Stimulated activated CD4-positive, alpha-beta T cell treated with anti-CD3 and anti-CD28 coated beads, Interleukin-2, amount 100 ng/mL, for 24 hours (primary cell): ENCODE results near the gene F2R.
"Not testable (repeated sequence)": the region's sequence is repeated elsewhere in the genome, so short reads cannot be mapped to it uniquely, and the experiment has no call there.

Experiments used
- DNase-seq, 2 donors: peaks; one replicate each; pipeline ENCODE4 v3.0.0-alpha.2; 2020

Gene F2R

DNA sequence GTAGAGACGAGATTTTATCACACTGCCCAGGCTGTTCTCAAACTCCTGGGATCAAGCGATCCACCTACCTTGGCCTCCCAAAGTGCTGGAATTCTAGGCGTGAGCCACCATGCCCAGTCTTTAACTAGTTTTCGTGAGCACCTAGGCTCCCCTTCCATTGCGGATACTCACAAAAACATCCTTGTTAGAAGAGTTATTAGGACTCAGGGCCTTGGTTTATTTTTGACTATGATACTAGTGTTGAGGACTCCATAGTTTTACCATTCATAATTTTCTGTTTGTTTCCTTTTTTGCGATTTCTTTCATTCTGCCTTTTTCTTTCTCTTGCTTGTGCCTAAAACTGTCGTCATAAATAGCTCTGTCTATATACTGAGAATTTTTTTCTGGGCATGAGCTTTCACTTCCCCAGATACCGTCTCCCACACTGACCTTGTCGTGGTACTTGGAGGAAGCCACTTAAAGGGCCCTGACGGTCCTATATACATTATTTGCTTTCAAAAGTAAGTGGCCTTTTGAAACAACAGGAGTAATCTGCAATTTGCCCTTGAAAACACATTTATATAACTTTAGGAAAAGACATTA, 5.2 kb downstream of the F2R start:
- no peak for DNase-seq

DNA sequence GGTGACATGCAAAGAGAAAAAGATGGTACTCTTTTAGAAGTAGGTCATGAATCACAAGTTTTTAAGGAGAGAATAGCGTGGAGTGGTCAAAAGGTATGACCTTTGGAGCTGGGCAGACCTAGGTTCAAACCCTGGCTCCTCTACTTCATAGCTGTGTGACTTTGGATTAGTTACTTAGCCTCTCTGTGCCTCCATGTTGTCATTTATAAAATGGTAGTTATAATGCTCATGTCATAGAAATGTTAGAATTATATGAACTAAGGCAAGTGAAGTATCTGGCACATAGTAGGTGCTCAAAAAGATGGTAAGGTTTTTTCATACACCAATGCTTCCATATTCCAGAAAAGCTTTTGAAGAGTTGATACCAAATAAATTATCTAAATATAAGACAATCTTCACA, 7.3 kb downstream of the F2R start:
- DNase-seq: no peak

DNA sequence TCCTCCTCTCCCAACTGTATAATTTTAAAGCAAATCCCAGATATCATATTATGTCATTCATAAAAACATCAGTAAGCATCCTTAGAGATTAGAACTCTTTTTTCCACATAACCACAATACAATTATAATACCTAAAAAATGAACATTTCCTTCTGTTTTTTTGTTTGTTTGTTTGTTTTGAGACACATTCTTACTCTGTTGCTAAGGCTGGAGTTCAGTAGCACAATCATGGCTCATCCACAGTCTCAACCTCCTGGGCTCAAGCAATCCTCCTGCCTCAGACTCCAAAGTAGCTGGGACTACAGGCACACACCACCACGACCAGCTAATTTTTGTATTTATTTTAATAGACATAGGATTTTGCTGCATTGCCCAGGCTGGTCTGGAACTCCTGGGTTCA, 8.0 kb downstream of the F2R start:
- DNase-seq: no peak

DNA sequence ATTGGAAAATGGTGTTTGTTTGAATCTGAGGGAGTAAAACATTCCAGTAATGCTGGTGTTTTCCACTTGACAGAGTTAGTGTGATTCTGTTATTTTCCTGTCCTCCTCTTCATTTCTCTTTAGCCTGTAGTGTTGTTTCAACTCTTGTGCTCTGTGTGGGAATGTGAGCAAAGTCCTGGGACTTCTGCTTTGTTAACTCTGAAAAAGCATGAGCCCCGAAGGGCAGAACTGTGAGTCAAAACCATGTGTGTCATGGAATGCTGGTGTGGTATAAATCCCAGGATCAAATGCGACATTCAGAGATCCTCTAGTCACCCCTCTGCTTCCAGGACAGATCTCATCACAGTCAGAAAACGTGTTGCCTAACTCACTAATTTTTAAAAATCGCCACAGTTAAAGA, 8.9 kb downstream of the F2R start:
- DNase-seq: no peak

DNA sequence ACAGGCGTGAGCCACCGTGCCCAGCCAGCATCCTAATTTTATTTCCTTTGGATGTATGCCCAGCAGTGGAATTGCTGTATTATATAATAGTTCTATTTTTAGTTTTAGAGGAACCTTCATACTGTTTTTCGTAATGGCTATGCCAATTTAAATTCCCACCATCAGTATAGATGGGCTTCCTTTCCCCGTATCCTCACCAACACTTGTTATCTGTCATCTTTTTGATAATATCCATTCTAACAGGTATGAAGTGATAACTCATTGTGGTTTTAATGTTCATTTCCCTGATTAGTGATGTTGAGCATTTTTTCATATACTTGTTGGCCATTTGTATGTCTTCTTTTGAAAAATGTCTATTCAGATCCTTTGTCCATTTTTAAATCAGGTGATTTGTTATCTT, 13.0 kb downstream of the F2R start:
- no peak for DNase-seq

DNA sequence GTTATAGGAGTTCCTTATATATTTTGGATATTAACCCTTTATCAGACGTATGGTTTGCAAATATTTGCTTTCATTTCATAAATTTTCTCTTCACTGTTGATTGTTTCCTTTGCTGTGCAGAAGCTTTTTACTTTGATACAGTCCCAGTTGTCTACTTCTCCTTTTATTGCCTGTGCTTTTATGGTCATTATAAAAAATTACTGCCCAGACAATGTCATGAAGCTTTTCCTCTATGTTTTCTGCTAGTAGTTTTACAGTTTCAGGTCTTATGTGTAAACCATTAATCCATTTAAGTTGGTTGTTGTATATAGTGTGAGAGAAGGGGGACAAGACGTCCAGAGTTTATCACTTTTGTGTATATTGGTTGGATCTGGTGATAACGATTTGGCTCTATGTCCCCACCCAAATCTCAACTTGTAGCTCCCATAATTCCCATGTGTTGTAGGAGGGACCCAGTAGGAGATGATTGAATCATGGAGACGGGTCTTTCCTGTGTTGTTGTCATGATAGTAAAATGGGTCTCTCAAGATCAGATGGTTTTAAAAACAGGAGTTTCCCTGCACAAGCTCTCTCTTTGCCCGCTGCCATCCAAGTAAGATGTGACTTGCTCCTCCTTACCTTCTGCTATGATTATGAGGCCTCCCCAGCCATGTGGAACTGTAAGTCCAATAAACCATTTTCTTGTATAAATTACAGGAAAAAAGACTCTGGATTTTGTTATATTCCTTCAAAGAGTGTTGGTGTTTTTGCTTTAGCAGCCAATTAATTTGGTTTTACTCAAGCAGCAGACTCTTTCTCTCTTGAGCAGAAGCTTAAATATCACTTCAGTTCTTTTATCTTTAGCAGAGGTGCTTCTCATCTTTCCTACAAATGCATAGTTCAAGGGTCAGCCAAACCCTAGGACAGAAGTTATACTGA, 13.7 kb downstream of the F2R start:
- DNase-seq: no peak

DNA sequence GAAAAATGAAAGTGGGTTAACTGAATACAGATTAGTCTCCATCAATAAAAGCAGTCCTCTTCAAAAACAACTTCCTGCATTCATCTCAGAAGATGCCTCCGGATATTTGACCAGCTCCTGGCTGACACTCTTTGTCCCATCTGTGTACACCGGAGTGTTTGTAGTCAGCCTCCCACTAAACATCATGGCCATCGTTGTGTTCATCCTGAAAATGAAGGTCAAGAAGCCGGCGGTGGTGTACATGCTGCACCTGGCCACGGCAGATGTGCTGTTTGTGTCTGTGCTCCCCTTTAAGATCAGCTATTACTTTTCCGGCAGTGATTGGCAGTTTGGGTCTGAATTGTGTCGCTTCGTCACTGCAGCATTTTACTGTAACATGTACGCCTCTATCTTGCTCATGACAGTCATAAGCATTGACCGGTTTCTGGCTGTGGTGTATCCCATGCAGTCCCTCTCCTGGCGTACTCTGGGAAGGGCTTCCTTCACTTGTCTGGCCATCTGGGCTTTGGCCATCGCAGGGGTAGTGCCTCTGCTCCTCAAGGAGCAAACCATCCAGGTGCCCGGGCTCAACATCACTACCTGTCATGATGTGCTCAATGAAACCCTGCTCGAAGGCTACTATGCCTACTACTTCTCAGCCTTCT, 16.6 kb downstream of the F2R start:
- DNase-seq: no peak

DNA sequence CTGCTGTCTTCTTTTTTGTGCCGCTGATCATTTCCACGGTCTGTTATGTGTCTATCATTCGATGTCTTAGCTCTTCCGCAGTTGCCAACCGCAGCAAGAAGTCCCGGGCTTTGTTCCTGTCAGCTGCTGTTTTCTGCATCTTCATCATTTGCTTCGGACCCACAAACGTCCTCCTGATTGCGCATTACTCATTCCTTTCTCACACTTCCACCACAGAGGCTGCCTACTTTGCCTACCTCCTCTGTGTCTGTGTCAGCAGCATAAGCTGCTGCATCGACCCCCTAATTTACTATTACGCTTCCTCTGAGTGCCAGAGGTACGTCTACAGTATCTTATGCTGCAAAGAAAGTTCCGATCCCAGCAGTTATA, 17.1 kb downstream of the F2R start:
- peak; percentile 7 to 36 for DNase-seq

DNA sequence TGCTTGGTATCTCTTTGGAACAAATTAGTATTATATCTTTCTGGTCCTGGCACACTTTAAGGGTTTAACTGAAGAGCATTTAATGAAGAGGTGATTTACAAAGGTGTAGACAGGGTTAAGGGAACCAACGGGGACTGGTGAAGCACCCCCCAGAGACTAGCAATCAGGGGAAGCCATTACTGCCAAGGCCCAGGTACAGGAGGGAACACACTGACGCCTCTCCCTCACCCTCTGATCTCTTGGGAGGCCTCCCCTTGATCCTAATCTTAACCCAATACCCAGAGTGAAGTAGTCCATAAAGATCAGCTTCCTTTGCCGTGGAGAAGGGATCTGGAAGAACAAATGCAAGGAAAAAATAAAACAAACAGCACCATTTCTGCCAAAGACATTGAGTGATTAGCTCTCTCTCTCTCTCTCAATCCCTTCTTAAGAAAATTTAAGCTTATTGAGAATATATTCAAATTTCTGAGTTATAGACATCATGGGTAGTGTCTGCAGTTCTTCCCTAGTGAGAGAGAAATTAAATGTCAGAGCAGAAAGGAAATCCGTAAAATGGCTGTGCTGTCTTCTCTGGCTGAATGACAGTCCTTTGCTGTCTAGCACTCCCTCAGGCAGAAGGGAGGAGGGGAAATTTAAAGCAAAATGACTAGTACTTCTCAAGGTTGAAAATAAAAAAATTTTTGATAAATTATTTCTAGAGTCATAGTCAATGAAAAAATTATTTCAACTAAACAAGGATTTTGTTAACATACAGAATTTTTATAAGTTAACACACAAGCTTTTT, 20.0 kb downstream of the F2R start:
- DNase-seq: no peak

DNA sequence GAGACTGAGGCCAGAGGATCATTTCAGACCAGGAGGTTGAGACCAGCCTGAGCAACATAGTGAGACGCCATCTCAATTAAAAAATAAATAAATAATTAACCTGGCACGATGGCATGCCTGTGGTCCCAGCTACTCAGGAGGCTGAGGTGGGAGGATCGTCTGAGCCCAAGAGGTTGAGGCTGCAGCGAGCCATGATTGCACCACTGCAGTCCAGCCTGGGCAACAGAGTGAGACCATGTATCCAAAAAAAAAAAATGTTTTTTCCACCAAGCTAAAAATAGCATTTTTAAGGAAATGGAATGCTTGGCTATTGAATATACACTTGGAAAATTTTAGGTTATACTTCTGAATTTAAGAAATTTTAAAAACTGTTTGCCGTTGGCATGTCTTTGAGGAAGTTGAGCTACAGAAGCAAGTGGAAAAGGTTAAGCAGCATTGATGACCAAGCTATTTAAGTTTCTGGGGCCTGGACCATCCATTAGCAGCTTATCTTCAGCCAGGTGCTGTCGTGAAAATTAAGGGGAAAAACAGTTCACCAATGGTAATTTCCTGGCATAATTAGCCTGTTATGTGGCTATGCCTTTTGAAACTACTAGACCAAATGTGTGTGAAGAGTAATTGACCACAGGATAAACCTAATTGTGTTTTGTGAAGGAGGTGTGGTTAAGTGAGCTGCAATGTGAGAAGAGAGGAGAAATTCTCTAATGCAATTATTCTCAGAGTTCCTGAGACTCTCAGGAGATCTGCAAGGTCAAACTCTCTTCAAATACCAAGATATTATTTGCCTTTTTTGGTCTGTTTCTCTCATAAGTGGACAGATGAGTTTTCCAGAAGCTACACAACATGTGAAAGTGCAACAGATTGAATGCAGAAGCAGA, 21.0 kb downstream of the F2R start:
- DNase-seq: no peak

DNA sequence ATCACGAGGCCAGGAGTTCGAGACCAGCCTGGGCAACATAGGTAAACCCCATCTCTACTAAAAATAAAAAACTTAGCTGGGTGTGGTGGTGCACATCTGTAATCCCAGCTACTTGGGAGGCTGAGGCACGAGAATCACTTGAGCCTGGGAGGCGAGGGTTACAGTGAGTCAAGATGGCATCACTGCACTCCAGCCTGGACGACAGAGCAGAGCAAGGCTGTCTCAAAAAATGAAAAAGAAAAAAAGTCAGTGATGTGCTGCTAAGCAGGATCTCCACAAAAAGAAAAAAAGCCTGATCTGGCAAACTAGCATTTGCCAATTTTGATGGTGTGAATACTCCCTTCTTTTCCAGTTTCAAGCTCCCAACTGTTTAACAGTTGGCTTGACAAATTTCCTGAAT, 21.9 kb downstream of the F2R start:
- no peak for DNase-seq

DNA sequence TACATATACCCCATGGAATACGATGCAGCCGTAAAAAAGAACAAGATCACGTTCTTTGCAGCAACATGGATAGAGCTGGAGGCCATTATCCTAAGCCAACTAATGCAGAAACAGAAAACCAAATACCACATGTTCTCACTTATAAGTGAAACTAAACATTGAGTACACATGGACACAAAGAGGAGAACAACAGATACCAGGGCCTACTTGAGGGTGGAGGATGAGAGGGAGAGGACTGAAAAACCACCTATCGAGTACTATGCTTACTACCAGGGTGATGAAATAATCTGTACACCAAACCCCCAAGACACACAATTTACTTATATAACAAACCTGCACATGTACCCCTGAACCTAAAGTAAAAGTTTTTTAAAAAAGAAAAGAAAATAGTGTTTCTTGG, 25.6 kb downstream of the F2R start:
- DNase-seq: not testable (repeated sequence)

DNA sequence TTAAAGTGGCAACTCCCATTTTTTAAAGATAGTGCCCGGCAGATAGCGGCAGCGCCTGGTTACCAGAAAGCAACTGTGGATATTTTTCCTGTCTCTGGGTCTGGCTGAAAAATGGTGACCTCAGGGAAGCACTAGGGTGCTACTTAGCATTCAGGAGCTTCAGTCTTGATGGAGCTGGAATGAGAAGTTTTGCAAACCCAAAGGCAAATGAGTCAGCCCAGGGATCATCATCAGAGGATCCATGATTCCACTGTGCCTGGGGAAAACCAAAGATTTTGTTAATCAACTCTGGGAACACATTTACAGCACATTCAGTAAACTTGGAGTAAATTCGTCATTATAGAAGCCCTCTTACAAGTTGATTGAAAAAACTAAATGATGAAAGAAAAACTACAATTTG, 26.7 kb downstream of the F2R start:
- no peak for DNase-seq

DNA sequence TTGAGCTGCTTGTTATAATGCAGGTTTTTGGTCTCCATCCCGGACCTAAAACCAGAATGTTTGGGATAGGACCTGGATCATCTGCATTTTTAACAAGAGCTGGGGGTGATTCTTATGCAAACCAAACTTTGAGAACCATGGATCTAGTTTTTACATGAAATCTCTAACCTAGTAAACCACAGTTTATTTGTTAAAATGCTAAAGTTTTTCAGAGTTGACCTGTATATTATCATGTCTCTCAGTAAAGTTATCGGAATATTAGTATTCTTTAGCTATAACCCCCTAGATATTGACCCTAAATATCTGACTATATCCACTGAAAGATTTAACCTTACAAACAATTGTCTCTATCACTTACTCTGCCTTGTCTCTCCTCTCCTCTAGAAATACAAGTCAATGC, 28.7 kb downstream of the F2R start:
- no peak for DNase-seq

DNA sequence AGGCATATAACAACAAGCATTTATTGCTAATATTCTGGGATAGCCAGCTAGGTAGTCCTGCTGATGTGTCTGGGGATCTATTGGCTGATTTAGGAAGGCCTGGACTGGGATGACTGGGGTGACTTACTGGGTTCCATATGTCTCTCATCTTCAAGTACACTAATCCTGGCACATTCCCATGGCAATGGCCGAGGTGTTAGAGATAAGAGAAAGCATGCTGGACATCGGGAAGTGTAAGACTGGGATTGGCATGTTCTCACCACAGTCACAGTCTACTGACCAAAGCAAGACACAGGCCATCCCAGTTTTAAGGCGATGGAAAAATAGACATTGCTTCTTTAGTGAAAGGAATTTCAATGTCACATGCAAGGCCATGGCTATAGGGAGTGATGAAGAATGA, 29.7 kb downstream of the F2R start:
- no peak for DNase-seq

DNA sequence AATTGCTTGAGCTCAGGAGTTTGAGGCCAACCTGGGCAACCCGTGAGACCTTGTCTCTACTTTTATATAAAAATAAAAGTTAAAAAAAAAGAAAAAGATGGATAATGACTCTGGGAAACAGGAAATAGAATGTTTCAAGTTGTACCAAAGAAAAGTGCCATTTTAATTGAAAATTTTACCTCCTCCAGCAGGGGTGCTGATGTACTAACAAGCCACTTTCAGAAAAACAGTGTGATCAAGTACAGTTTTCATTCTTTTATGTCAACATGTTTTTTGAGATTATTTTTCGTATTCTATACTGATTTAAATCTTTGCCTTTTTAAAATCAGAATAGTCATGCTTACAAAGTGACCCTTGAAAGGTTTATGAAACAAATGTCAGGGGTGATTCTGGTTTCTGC, 30.8 kb downstream of the F2R start:
- no peak for DNase-seq

DNA sequence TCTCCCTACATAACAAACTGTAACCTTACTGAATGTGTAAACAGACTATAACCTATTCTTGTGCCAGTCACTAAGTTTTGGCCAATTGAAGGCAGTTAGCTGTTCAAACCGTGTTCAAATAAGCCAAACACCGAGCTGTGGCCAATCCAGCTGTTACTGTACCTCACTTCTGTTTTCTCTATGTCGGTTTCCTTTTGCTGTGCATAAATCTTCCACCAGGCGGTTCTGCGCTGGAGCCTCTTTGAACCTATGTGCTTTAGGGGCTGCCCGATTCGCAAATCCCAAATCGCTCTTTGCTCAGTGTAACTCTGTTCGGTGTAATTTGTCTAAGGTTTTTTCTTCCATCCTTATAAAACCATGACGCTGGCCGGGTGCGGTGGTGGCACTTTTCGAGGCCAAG, 31.8 kb downstream of the F2R start:
- DNase-seq: no peak

DNA sequence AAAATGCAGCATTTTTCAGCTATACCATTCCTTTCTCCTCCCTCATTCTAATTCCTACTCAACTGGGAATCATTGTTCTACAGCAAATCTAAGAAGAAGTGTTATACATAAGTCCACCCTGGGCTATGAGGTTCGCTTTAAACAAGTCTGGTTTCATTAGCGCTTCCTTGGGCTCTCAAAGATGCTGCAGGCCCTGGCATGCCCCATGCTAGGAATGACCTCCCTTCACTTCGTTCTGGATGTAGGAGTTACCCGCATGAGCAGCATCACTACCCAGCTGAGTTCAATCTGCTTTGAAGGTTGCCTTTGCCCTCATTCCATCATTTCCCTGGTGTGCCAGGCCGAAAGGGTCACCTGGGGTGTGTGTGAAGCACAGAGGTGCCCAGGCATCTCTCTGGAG, 35.4 kb downstream of the F2R start:
- DNase-seq: no peak

DNA sequence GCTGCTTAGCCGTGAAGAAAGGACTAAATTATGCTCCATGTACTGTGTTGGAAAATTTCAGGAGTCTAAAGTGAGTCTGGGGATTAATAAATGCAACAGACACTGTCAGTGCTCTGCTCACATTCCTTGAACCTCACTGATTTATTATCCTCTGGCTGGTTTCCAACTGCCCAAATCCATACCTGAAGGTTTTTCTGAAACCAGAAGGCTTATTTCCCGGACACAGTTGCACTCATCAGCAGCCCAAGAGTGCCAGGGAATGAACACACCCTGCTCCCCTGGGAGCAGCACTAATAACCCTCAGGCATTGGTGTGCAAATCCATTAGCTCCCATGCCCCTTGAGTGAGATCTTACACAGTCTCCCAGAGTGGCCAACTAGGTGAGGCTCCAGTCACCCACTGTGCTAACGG, 38.7 kb downstream of the F2R start:
- DNase-seq: no peak

DNA sequence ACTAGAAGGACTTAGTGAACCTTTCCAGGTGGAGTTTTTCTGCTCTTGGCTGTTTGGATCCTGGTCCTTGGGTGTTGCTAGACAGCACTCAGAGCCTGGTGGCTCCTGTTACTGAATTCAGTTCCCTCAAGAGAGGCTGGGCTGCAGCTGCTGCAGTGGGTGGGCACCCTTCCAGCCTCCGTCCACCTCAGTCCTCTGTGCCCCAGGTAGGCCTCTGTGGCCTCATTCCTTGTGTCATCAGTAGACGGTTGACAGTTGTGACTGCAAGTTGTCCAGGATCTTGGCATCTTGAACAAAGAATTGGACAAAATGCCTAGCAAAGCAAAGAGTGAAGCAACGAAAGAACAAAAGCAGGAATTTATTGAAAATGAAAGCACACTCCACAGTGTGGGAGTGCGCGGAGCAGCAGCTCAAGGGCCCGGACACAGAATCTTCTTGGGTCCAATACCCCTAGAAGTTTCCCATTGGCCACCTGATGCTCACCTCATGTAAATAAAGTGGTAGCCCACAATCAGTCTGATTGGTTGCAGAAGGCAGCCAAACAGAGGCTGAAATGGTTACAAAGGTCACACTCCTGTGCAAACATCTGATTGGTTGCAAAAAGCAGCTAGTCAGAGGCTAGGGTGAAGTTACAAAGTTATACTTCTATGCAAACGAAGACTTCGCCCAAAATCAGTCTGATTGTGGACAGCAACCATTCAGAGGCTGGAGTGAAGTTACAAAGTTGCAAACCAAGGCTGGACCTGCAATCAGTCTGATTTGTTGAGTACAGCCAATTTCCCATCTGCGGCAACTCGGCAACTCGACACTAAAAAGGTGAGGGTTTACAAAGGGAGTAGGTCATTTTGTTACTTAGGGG, 40.1 kb downstream of the F2R start:
- peak in 1 of 2 donors; percentile 11 for DNase-seq

DNA sequence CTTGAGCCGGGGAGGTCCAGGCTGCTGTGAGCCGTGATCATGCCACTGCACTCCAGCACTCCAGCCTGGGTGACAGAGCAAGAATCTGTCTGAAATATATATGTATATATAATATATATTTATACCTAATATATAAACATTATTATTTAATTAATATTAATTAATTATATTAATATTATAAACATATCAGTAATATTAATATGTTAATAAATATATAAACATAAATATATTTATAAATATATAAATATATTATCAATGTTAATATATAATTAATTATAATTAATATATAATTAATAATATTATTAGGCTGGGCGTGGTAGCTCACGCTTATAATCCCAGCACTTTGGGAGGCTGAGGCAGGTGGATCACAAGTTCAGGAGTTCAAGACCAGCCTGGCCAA, 41.1 kb downstream of the F2R start:
- no peak for DNase-seq
